ENCODE measurements around the gene ZRANB3.
A peak's percentile ranks its signal among the peaks of the same experiment; 100 is the strongest.
"Not testable (repeated sequence)": the region's sequence is repeated elsewhere in the genome, so short reads cannot be mapped to it uniquely, and the experiment has no call there.

The ZRANB3 gene

DNA sequence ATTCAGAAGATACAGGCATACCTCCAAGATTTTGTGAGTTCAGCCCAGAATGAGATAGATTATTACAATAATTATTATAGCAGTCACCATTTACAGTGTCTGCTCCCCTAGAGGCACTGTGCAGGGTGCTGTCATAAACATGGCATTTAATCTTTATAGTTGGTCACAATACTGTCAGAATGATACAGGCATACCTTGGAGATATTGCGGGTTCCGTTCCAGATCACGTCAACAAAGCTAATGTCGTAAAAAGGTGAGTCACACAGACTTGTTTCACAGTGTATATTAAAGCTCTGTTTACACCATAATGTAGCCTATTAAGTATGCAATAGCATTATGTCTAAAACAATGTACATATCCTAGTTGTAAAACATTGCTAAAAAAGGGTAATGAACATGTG, 45.6 kb downstream of the ZRANB3 start:
- no peak for DNase-seq (ENCODE audit: low spot score)

DNA sequence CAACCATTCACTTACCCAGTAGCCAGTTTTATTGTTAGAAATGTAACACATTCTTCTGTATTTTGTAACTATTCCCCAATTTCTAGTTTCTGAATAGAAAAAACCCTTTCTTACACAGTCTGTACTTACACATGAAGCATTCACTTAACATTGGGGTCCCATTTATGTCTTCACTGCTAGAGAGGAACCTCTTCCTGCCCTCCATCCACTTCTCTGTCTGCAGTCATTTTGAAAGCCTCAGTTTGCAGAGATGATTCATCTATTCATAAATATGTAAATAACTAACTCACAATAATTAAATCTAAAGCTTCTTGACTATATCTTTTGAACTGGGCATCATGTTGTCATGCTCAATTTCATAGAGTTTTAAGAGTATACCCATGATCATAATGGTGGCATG, 55.9 kb downstream of the ZRANB3 start:
- no peak for DNase-seq (ENCODE audit: low spot score)

DNA sequence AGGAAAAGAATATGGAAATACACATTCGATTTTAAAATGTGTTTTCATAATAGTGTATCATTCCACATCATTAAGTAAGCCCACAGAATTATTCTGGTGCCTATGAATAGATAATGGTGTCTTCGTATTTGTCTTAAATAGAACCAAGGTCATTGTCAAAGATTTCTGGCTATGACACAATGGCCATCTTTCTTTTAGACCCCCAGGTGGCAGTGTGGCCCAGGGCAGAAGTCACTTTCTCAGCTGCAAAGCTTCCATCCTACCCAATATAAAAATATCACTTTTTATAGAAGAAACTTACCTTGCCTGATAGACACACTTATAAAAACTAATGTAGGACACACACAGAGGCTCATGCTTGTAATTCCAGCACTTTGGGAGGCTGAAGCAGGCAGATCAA, 57.5 kb downstream of the ZRANB3 start:
- peak; percentile 41 for DNase-seq (ENCODE audit: low spot score)

DNA sequence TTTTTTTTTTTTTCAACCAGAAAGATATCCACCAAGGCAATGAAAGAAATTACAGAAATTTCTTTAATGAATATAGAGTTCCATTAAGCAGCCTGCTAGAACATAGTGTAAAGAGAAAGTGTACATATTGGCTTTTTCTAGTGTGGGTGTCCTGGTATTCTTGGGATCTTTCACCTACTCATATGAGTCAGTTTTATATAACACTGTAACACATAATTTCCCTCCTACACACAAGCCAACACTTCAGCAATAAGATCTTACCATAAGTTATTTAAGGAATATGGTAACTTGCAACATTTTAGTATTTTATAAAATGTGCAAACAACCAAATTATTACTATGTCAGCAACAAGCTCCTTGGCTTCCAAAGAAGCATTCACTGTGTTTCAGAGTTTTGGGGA, 59.9 kb downstream of the ZRANB3 start:
- no peak for DNase-seq (ENCODE audit: low spot score)

DNA sequence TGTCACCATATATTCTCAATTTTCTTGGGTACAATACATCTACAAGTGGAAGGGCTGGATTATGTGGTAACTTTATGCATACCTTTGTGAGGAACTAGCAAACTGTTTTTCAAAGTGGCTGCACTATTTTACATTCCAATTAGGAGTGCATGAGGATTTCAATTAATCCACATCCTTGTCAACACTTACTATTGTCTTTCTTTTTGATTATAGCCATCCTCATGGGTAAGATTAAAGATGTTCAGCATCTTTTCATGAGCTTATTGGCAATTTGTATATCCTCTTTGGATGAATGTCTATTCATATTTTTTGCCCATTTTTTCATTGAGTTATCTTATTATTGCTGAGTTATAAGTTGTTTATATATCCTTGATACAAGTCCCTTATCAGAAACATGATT, 73.7 kb downstream of the ZRANB3 start:
- DNase-seq (ENCODE audit: low spot score) = no peak

DNA sequence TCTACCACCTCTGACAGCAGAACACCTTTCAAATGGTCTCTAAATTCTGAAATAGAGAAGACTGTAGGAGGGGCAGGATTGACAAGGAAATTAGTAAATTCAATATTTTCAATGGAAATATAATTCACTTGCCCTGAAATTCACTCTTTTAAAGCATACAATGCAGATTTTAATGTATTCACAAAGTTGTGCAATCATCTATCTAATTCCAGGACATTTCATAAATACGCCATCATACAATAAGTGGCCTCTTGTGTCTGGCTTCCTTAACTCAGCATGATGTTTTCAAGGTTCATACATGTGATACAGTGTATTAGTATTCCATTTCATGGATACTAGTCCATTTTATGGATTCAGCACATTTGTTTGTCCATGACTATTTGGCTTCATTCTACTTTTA, 74.2 kb downstream of the ZRANB3 start:
- no peak for DNase-seq (ENCODE audit: low spot score)

DNA sequence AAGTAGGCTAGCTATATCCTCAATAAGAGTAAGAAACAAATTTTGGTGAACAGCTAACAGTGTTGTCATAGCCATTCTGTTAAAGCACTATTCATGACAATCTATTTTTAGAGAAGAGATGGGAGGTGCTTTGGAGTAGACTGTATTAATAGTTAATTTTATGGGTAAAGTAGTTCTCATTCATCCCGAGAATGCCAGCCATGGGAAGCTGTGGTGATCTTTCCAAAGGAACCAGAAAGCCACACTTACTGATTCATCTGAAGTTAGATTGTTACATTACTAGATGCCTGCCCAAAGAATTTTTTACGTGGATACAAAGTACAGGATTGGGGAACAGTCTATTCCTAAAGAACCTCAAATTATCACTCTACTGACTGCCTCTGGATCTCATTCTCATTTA, 74.6 kb downstream of the ZRANB3 start:
- no peak for DNase-seq (ENCODE audit: low spot score)

DNA sequence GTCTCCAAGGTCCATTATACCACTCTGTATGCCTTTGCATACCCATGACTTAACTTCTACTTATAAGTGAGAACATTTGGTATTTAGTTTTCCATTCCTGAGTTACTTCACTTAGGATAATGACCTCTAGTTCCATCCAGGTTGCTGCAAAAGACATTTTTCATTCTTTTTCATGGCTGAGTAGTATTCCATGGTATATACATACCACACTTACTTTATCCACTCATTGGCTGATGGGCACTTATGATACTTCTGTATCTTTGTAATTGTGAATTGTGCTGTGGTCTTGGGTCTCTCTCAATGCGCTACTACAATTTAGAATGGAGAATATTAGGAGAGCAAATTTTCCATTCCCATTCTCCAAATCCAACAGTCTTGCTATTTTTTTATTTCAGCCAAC, 76.4 kb downstream of the ZRANB3 start:
- no peak for DNase-seq (ENCODE audit: low spot score)

DNA sequence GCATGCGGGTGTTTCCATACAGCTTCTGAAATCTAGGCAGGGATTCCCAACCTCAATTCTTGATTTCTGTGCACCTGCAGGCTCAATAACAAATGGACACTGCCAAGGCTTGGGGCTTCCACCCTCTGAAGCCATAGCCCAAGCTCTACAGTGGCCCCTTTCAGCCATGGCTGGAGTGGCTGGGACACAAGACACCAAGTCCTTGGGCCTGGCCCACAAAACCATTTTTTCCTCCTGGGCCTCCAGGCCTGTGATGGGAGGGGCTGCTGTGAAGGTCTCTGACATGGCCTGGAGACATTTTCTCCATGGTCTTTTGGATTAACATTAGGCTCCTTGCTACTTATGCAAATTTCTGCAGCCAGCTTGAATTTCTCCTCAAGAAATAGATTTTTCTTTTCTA, 78.0 kb downstream of the ZRANB3 start:
- DNase-seq (ENCODE audit: low spot score) = not testable (repeated sequence)

DNA sequence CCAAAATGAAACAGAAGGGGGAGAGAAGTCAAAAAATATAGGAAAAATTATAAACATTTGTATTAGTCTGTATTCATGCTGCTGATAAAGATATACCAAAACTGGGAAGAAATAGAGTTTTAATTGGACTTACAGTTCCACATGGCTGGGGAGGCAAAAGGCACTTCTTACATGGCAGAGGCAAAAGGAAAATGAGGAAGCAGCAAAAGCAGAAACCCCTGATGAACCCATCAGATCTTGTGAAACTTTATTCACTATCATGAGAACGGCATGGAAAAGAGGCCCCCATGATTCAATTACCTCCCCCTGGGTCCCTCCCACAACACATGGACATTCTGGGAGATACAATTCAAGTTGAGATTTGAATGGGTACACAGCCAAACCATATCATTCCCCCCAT, 79.1 kb downstream of the ZRANB3 start:
- DNase-seq (ENCODE audit: low spot score) = no peak

DNA sequence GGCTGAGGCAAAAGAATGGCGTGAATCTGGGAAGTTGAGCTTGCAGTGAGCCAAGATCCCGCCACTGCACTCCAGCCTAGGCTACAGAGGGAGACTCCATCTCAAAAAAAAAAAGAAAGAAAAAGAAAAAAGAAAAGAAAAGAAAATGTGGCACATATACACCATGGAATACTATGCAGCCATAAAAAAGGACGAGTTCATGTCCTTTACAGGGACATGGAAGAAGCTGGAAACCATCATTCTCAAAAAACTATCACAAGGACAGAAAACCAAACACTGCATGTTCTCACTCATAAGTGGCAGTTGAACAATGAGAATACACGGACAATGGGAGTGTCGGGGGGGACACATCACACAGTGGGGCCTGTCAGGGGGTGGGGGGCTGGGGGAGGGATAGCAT, 88.0 kb downstream of the ZRANB3 start:
- not testable (repeated sequence) for DNase-seq (ENCODE audit: low spot score)

DNA sequence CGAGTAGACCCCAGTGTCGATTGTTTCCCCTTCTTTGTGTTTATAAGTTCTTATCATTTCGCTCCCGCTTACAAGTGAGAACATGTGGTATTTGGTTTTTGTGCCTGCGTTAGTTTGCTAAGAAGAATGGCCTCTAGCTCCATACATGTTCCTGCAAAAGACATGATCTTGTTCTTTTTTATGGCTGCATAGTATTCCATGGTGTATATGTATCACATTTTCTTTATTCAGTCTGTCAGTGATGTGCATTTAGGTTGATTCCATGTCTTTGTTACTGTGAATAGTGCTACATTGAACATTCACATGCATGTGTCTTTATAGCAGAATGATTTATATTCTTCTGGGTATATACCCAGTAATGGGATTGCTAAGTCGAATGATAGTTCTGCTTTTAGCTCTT, 95.9 kb downstream of the ZRANB3 start:
- DNase-seq (ENCODE audit: low spot score) = not testable (repeated sequence)

DNA sequence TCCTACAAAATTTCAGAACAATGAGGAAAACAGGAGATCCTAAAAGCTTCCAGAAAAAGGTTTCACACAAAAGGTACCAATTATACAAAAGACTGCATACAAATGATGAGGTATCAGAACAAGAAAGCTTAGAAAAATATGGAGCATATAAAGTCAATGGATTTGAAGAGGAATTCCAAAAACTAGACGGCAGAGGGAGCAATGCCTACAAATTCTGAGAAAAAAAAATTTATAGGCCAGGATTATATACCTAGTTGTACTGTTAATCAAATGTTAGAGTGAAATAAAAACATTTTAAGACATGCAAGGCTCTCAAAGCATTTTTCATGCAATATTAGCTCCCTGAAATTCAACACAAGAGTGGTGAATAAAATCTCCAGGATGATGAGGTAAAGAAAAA, 106.2 kb downstream of the ZRANB3 start:
- DNase-seq (ENCODE audit: low spot score) = no peak

DNA sequence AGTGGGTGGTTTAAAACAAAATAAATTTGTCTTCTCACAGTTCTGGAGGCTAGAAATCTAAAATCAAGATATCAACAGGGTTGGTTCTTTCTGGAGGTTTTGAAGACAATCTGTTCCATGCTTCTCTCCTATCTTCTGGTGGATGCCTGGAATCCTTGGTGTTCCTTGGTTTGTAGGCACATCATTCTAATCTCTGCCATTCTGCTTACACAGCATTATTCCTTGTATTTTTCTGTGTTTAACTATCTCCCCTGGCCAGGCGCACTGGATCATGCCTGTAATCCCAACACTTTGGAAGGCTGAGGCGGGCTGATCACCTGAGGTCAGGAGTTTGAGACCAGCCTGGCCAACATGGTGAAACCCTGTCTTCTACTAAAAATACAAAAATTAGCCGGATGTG, 108.1 kb downstream of the ZRANB3 start:
- no peak for DNase-seq (ENCODE audit: low spot score)

DNA sequence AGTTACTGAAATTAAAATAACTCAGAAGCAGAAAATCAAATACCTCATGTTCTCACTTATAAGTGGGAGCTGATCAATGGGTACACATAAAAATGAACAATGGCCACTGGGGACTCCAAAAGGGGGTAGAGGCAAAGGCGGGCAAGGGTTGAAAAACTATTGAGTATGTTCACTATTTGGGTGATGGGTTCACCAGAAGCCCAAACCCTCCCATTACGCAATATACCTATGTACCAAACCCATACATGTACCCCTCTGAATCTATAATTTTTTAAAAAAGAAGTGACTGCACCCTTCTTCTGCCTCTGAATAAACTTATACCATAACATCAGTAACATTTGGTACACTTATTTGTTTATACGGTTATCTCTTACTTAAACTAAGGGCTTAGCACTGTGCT, 119.4 kb downstream of the ZRANB3 start:
- no peak for DNase-seq (ENCODE audit: low spot score)

DNA sequence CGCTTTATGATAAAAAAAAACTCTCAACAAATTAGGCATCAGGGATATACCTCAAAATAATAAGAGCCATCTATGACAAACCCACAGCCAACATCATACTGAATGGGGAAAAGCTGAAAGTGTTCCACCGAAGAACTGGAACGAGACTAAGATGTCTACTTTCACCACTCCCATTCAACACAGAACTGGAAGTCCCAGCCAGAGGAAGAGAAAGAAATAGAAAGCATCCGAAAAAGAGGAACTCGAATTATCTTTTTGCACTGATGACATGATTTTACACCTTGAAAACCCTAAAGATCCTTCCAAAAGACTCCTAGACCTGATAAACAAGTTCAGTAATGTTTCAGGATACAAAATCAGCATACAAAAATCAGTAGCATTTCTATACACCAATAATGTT, 121.6 kb downstream of the ZRANB3 start:
- DNase-seq (ENCODE audit: low spot score) = no peak

DNA sequence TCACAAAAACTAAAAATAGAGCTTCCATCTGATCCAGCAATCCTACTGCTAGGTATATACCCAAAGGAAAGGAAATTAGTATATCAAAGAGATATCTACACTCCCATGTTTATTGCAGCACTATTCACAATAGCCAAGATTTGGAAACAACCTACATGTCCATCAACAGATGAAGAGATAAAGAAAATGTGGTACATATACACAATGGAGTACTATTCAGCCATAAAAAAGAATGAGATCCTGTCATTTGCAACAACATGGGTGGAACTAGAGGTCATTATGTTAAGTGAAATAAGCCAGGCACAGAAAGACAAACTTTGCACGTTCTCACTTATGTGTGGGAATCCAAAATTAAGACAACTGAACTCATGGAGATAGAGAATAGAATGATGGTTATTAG, 134.8 kb downstream of the ZRANB3 start:
- not testable (repeated sequence) for DNase-seq (ENCODE audit: low spot score)

DNA sequence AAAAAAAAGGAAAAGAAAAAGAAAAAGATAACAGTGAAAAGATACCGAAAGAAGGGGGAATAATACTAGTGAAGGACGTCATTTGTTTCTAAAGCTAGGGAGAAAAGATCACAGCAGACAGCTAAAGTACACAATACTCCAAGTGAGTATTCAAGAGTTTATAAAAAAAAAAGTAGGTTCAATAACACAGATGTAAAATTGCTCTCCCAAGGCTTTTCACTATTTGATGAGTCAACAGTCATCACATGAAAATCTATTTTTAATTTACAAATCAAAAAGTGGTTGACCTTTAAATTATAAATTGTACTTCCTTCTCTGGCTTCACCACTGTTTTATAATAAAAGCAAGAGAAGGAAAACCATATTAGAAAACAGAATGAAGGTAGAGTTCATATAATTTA, 144.0 kb downstream of the ZRANB3 start:
- no peak for DNase-seq (ENCODE audit: low spot score)

DNA sequence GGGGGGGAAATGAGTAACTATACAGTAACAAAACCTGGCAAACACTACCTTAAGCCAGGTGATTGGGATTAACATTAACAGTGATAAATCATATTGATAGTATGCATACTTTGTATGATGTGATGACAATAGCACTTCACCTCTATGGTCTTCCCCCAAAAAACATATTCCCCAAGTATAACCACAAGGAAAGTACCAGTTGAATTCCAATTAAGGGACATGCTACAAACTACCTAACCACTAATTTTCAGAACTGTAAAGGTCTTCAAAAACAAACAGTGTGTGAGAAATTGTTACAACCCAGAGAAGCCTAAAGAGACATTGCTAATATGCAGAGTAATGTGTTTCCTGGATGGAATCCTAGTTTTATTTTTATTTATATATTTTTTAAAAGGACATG, 152.4 kb downstream of the ZRANB3 start:
- no peak for DNase-seq (ENCODE audit: low spot score)

DNA sequence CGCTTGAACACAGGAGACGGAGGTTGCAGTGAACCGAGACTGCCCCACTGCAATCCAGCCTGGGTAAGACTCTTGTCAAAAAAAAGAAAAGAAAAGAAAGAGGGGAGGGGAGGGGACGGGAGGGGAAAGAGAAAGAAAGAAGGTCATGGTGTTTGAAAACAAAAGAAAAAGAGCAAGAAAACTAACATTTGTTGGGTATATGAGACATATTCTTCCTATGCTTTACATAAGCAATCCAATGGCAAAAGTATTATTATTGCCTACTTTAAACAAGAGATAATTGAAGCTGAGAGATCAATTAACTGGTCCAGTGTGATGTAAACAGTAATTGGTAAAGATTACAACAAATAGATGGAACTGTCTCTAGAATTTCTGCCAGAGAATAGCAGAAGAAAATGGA, 157.3 kb downstream of the ZRANB3 start:
- DNase-seq (ENCODE audit: low spot score) = no peak

DNA sequence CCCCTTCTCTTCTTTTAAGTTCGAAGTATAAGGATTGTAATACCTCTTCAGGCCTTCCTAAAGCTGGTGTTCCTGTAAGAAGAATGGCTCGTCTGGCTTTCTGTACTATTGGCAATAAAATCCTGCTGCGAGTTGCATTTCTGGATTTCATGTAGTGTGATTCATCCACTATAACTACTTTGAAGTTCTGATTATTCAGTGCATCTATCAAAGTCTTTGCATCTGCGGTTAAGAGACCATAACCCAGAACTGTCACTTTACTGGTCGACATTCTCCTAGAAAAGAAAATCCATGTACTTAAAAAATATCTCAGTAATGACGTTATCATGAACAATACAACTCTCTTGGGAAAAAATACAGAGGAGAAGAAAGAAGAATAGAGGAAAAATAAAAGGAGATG, 181.1 kb downstream of the ZRANB3 start:
- DNase-seq (ENCODE audit: low spot score) = no peak

DNA sequence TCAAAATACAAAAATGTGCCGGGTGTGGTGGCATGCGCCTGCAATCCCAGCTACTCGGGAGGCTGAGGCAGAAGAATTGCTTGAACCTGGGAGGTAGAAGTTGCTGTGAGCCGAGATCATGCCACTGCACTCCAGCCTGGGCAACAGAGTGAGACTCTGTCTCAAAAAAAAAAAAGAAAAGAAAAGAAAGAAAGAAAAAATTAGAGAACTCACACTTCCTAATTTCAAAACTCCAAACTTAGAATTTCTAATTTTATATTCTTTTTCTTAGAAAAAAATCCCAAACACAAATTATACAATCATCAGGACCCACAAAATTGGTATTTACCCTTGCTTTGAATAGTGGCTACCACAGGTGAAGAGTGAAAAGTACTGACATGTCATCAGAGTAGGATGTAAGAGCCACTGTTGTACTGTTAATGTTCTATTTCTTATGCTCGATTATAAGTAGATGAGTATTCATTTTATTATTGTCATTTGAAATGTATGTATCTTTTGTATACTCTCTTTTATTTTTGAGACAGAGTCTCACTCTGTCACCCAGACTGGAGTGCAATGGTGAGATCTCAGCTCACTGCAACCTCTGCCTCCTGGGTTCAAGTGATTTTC, 182.8 kb downstream of the ZRANB3 start:
- not testable (repeated sequence) for DNase-seq (ENCODE audit: low spot score)

DNA sequence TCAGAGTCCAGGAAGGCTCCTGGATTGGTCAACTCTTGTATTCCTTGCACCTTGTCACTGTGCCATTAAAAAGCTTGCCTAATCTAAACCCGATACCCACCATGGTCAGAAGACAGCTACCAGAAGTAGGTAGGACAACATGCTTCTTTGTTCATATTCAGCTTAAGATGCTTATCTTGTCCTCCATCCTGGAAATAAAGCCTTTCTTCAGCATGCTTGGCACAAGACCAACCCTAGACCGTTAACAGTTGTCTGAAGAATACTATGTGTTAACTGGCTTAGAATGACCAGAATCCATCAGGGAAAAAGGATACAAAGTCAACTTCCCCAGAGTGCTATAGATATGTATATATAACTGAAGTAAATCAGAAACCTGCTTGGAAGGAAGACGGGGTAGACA, 193.9 kb downstream of the ZRANB3 start:
- no peak for DNase-seq (ENCODE audit: low spot score)

DNA sequence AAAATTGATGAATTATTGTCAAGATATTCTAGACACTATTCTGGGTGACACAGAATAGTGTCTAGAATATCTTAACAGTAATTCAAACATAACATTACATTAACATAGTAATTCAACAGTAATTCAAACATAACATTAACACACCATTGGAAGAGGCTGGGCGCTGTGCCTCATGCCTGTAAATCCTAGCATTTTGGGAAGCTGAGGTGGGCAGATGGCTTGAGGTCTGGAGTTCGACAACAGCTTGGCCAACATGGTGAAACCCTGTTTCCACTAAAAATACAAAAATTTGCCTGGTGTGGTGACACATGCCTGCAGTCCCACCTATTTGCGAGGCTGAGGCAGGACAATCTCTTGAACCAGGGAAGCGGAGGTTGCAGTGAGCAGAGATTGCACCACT, 195.8 kb downstream of the ZRANB3 start:
- no peak for DNase-seq (ENCODE audit: low spot score)

DNA sequence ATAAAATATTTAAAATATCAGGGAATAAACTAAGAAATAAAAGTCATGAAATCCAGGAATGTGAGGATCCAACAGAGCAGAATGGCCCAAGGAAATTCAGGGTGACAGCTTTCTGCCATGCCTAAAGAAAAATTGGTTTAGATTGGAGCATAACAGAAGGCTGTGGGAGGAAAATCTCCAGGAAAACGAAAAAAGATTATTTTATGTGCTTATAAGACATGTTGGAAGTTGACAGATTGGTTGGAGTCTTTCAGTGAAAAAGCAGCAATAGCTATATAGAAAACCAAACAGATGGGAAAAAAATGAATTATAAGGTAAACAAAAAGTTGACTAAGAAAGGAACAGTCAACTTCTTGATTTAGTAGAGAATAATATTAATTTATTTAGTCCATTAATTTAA, 203.9 kb downstream of the ZRANB3 start:
- DNase-seq (ENCODE audit: low spot score) = no peak

All from germinal center (tissue), 1 donor.